HG02571 (cell line): ENCODE data around the gene TBC1D22B.

Experiments used
- ATAC-seq: cut with Tn5 transposase; IDR thresholded peaks from one replicate; pipeline ENCODE4 v1.9.1; 2021; ENCODE audit warnings: mild to moderate bottlenecking, moderate library complexity; ENCODE audit not compliant: unreplicated experiment

Gene TBC1D22B

DNA sequence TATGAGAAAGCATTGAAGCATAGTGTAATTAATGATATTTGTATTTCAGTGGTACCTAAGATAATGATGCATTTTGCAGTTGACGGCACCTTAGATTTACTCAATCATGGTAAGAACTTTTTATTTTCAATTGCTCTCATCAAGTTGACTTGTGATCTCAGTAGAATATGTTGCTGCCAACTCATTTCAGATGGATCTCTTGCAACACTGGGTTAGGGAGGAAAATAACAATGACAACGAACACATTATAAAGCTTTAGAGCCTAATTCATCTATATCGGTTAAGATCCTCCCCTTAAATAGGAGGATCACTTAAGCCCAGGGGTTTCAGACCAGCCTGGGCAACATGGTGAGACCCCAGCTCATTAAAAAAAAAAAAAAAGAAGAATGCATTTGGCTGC lies 18.0 kb upstream of the TBC1D22B start:
- ATAC-seq = no peak

DNA sequence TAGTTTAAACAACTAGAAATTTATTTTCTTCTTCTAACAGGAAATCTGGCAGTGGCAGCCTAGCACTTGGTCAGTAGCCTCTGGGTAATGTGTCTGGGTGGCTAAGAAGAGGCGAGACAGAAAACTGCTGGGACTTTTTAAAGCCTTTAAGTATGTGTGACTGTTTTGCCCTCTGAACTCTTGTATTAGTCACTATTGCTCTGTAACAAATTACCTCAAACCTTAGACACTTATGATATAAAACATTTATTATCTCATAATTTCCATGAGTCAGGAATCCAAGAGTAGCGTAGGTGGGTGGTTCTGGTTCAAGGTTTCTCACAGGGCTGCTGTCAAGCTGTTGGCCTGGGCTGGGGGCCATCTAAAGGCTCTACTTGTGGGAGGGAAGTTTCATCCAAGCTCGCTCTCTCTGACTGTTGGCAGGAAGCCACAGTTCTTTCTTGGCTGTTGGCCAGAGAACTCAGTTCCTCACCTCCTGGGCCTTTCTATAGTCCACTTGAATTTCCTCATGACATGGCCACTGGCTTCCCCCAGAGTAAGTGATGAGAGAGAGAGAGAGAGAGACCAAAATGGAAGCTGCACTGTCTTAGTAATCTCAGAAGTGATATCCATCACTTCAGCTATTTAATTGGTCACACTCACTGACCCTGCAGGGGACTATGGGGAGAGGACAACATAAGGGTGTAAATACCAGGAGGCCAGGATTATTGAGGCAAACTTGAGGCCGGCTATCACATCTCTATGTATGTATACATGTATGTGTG lies 17.4 kb upstream of the TBC1D22B start:
- no peak for ATAC-seq

DNA sequence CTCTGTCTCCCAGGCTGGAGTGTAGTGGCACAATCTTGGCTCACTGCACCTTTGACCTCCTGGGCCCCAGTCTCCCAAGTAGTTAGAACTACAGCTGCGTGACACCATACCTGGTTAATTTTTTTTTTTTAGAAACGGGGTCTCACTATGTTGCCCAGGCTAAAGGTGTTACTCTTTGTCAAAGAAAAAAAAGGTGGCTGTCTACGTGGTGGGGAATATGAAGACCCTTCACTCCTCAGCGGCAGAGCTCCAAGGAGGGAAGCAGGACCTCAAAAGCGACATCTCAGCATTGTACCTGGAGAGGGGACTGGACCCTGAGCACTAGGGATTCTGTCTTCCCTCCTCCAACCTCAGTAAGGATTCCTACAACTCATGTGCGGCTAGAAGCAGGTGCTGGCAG lies 16.4 kb upstream of the TBC1D22B start:
- no peak for ATAC-seq

DNA sequence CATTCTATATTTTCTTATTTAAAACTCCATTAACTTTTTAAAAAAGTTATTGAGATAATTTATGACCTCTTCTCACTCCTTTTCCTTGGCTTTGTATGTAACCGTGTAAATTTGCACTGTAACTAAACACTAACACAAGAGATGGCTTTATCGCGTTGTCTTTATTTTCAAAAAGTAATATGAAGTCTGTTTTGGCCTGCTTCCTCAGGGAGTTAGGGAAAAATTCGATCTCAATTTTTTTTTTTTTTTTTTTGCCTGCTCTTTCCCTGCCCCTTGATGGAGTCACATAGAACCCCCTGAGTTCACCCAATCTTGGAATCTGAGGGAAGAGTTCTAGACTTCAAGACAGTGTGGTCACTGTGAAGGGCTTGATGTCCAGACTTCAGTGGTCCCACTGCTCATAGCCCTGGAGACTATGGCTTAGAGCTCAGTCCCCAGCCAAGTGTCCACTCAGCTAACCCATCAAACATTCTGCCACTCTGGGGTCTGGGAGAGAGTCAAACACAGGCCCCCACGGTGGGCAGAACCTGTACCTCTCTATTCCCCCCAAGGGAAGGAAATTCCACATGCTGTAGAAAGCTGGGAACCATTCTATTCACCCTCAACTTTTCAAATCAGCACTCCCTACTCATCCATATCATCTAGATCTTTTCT lies 15.7 kb upstream of the TBC1D22B start:
- ATAC-seq = no peak

DNA sequence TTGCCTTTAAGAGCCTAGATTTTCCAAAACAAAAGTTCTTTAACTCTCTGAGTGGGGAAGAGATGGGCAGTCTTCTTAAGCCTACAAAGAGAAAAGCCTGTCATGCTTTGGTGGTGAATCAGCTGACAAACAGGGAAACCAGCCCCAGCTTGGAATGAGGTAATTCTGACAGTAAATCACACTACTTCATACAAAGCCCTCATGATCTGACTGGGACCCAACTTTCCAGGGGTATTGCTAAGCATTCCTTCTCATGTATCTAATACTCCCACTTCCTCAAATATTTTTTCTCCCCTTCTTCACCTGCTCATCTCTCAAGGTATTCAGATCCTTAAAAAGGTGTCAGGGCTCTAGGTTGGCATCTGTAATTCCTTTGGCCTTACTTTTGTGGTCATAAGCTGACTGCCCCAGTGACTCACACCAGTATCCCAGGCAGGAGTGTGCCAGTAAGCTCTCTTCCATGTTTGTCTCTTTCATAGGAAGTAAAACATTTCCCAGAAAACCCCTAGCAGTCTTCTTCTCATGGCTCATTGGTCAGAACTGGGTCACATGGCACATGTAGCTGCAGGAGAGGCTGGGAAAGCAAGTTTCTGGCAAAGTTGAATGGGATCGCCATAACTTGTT lies 15.0 kb upstream of the TBC1D22B start:
- no peak for ATAC-seq

DNA sequence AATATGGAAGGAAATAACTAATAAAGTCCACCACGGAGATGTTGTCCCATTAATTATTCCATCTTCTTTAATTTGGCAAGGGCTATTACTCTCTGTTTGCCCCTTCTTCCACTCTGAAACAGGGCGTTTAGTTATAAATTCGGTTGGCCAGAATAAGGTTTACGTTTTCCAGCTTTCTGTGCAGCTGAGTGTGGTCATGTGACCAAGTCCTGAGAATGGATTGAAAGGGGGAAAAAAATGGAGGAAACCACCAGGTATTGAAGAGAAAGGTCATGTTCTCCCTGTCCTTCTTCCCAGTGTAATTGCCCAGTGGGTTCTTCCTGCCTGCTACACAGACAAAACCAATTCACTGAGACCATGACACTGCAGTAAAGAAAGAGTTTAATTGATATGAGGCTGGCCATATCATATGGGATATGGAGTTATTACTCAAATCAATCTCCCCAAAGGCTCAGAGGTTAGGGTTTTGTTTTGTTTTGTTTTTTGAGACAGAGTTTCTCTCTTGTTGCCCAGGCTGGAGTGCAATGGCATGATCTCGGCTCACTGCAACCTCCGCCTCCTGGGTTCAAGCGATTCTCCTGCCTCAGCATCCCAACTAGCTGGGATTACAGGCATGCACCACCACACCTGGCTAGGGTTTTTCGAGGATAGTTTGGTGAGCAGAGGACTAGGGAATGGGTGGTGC lies 14.3 kb upstream of the TBC1D22B start:
- ATAC-seq = no peak

DNA sequence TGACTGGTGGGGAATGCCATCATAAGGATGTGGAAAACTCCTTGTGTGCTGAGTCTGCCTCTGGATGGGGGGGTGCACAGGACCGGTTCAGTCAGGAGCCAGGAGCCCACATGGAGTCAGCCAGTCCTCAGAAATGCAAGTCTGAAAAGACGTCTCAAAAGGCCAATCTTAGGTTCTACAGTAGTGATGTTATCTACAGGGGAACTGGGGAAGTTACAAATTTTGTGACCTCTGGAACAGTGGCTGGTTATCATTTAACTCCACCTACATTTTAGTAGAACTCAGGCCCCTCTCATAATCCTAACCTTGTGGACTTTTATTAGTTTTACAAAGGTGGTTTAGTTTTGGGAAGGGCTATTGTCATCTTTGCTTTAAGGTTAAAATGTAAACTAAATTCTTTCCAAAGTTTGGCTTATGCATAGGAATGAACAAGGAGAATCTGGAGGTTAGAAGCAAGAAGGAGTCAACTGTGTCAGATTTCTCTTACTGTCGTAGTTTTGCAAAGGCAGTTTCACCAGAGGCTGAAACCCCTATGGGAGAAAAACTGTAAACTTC lies 13.7 kb upstream of the TBC1D22B start:
- ATAC-seq = no peak

DNA sequence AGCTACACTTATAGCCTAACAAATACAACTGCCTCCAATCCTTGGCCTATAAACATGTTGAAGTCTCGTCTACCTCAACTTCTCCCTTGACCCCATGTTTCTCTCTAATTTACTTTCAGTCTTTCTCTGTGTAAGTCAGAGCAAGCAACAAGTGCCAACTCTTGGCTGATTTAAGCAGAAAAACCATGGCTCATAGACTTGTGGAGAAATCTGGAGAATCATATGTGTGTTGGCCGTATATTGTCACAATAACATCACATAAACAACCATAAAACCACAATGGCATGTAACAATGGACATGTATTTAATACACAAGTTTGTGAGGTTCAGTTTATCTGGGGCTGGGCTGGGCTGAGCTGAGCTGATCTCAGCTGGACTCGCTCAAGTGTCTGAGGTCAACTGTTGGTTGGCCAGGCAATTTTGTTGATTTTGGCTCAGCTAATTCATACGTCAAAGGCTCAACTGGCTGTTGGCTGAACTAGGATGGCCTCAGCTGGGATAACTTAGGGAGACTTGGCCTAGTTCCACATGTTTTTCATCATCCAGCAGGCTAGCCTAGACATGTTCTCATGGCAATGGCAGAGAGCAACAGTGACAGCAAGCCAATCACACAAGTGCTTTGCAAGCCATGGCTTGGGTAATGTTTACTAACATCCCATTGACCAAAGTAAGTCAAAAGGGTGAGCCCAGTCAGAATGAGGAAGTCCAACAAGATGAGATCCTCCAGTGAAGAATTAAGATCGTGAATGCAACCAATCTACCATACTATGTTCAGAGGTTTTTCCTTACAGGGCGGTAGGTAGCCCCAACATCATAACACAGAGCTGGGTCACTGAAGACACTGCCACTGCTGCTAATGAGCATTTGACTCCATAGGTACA lies 12.9 kb upstream of the TBC1D22B start:
- ATAC-seq = no peak

DNA sequence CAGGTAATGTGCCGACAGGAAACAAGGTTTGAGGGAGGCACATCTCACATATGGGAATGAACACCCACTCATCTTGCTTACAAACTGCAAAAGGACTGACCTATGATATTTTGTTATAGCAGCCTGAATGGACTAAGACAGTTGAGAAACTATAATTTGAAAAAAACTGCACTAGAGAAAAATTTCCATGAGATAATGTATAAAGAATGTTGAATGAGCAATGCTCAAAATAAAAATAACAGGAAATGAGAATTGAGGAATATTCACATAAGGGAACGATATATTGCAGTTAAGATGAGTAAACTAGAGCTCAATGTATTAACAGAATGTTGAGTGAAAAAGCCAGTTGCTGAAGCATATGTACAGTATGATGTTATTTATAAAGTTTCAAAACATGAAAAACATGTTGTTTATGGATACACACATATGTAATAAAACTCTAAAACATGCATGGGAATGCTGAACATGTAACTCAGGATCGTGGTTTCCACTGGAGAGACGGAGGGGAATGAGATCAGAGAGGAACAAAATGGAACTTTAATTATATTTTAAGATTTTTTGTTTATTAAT lies 6.3 kb upstream of the TBC1D22B start:
- ATAC-seq = no peak

DNA sequence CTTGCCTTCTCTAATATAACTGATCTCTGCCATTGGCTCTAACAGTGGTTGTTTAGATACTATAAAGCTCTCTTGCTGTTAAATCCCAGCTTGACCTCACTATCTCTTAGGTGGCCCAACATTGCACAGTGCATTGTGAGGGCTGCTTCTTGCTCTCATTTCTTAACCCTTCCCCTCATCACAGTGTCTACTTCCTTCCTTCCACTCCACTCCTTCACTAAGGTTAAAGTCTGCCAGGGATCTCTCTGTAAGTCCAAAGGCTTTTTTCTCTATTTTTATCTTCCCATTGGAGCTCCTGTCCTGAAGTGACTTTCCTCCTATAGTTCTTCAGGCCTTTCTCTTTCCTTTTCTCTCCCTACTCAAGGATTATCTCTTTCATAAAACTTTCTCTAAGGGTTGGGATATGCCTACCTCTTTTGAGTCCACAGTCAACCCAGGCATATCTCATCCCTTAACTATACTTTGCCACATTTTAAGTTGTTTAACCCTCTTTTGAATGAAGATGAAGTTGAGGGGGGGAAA lies 4.0 kb upstream of the TBC1D22B start:
- no peak for ATAC-seq

DNA sequence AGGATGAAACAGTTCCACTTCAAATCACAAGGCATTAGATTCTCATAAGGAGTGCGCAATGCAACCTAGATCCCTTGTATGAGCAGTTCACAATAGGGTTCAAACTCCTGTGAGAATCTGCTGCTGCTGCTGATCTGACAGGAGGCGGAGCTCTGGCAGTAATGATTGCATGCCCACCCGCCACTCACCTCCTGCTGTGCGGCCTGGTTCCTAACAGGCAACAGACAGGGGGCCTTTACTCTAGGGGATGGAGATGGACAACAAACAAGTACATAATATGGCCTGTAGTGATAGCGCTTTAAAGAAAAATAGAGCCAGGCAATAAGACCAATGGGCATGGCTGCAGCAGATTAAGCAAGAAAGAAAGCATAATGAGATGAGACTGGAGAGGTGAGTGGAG lies 2.7 kb upstream of the TBC1D22B start:
- no peak for ATAC-seq

DNA sequence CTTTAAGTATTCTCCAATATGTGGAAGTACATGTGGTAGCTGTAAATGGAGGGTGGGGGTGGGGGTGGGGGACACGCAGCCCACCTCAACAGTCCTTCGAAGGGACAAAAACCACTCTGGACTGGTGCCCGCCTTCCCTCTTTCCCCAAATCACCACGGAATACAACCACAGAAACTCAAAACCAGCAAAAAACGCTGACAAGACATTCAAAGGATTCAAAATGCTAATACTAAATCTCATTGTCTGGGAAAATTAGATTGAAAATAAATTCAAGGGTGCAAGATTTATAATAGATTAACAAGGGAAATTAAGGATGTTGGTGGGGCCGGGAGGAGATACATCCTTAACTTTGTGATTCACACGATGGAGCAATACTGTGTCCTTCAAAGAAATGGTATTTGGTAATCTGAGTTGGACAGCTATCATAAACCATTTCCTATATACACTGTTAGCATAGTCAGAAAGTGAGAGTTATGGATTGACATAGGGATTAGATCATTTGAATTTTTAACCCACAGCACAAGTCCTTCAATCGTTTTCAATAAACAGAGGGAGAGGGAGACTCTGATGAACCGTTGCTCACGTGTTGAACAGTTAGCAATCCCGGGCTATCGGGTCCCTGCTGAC lies 766 bp upstream of the TBC1D22B start:
- no peak for ATAC-seq

DNA sequence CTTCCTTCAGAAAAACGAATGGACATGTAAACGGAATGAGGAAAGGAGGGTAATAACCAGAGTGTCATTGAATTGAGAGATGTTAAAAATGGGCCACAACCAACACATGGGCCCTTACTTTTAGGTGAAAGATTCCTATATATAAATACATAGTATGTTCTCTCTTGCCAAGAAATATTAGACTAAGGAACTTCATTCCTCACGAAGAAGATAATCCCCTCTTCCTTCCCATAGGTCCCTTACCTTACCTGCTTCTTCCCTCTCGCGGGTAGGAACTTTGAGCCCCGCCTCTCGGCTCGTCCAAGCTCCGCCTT lies 295 bp upstream of the TBC1D22B start:
- no peak for ATAC-seq

DNA sequence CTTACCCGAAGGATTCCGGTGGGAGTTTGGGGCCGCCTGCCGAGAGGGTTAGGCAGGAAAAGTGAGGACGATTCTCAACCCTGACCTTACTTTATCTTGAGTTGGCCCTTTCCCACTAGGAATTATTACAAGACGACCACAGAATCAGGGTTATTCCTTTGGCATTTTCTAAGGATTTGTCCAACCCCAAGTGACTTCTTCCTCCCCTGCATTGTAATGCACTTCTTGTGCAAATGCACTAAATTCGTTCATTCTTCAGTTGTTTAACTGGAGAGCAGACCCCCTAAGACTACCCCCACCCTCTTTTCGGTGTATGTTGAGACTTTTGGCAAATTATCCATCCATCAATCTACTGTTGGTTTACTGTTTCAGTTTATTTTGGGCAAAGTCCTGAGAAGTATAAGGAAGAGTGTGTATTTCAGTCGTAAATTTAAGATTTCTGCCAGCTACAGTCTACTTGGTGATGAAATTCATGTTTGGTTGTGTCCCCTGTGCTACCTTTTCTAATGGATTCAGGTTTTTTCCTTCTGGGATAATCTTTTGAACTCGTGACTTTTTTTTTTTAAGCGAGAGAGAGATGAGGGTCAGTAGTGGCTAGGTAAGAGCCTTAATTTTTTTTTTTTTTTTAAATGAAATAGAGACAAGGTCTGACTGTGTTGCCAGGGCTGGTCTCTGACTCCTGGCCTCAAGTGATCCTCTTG lies 983 bp downstream of the TBC1D22B start:
- ATAC-seq = no peak

DNA sequence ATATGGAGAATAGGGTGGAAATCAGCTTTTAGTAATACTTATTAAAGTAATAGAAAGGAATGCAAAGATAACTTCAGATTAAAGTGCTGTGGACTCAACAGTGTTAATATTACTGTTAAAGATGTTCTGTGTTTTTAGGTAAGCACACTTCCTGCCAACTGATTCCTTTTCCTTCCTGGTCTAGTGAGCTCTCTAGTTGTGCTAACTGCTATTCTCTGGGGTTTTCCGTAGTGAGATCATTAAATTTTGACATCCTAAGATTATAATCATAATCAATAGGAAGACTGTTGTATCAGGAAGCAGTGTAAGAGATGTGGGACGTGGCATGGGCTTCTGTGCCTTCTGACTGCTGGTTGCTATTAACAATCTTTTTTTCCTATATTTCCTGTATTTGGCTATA lies 1.6 kb downstream of the TBC1D22B start:
- no peak for ATAC-seq

DNA sequence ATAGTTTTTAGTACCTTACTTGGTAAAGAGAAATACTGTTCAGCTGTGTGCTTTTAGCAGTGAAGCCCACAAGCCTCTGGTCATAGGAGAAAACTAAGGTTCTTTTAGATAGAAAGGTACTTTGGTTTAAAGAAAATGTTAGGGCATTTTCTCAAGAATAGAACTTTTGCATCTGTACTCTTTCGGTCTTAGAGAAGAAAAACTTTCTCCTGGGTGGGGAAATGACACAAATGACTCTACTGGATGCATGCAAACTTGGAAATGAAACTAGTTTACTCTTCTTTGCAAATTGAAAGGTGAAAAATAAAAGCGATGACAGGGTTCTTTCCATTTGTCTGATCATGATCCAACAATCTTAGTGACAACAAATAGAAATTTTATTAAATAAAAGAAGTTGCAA lies 2.5 kb downstream of the TBC1D22B start:
- ATAC-seq = no peak

DNA sequence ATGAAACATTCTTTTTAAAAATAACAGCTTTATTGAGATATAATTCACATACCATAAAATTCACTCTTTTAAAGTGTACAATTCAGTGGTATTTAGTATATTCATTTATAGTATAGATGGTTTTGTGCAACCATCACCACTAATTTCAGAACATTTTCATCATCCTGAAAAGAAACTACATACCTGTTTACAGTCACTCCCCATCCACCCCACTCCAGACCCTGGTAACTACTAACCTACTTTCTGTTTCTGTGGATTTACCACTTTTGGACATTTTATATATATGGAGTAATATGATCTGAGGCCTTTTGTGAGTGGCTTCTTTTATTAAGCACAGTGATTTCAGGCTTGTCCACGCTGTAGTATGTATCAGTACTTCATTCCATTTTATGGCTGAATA lies 2.9 kb downstream of the TBC1D22B start:
- no peak for ATAC-seq

DNA sequence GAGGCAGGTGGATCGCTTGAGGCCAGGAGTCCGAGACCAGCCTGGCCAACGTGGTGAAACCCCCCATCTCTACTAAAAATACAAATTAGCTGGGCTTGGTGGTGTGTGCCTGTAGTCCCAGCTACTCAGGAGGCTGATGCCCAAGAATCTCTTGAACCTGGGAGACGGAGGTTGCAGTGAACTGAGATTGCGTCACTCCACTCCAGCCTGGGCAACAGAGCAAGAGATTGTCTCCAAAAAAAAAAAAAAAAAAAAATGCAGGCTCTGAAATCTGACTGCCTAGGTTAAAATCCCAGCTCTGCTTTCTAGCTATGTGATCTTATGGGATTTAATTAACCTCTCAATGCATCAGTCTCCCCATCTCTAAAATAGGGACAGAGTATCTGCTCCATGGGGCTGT lies 3.6 kb downstream of the TBC1D22B start:
- no peak for ATAC-seq

DNA sequence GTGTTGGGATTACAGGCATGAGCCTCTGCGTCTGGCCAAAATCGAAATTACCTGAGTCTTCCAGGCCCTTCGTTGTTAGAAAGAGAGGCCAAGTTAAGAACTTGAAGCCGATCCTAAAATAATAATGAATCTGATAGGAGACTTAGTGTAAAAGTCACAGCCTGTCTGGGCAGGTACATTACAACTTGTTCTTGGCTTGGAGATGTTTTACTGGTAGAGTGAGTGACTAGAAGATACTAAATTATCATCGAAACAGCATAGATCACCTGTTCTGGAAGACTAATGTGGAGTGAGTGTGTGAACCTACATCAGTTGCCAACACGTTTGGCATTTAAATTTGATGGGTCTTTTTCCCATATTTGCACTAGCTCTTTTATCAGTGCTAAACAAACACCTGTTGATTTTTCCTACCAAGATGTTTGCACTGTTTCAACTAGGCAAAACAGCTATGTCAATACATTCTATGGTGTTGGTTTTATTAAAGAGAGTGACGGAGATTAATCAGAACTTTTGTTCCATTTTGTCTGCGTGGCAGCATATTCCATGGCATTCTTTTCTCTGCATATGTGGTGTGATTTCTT lies 5.0 kb downstream of the TBC1D22B start:
- no peak for ATAC-seq
